GM19328 (cell line): ENCODE data around the gene NAALADL1.
"Not testable (repeated sequence)": the region's sequence is repeated elsewhere in the genome, so short reads cannot be mapped to it uniquely, and the experiment has no call there.

ENCODE experiments used
- ATAC-seq: cut with Tn5 transposase; IDR thresholded peaks from one replicate; pipeline ENCODE4 v1.9.1; 2021; ENCODE audit warnings: mild to moderate bottlenecking, moderate library complexity; ENCODE audit not compliant: unreplicated experiment

The NAALADL1 gene

DNA sequence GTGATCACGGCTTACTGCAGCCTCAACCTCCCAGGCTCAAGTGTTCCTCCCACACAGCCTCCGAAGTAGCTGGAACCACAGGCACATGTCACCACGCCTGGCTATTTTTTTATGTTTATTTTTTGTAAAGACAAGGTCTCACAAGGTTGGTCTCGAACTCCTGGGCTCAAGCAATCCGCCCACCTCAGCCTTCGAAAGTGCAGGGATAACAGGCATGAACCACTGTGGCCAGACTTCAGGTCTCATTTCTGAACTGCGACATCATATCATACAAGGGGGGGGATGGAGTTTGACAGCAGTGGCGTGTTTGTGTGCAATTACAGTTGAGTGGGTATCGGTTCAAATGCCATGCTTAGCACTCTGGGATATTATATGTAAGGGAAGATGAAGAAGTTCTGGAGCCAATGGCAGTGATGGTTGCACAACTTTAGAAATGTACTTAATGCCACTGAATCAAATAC, 6.9 kb downstream of the NAALADL1 start:
- no peak for ATAC-seq

DNA sequence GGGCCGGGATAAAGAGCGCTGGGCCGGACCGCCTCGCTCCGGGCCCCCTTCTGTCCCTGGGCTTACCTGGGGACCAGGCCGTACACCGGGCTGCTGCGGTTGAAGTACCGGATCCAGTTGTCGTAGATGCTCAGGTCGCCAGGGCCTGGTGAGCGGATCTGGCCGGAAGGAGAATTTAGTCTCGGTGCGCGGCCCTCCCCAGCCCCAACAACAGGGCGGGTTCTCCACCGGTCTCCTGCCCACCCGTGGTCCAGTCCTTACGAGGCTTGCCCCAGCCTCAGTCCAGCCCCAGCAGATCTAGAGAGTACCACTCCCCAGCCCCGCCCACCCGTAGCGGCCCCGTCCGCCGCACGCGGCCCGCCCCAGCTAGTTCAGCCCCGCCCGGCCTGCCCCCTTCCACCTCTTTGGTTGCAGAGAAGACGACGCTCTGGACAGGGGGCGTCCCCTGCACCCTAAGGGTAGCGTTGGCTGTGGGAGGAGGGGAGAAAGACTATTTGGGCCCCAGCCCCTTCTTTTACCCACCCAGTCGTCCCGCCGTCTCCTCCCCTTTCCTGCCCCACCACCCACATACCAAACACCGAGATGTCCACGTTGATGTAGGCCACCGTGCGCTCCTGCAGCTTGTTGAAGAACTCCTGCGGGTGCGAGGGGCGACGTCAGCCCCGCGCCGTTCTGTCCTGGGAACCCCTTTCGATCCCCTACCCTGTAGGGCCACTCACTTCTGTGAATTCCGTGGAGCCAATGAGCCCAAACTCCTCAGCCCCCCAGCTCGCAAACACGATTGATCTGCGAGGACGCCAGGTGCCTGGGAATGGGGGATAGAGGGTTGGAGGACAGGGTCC, 10.6 kb downstream of the NAALADL1 start:
- ATAC-seq = no peak

DNA sequence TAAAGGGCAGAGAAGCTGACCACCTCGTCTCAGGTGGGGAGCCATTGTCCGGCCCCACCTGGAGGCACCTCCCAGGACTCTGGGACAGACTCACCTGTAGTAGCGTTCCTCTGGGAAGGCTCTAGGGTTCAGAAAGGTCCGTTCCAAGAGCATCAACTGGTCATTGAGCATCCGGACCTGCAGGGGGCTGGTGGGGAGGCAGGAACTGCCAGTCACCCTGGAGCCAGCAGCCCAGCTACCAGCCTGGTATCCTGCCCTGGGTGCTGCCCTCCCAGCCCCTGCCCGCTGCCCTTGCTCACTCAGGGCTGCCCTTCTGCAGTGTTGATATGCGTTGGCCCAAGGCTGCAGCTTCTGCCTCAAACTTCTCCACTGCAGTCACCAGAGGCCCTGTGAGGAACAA, 12.6 kb downstream of the NAALADL1 start:
- no peak for ATAC-seq

DNA sequence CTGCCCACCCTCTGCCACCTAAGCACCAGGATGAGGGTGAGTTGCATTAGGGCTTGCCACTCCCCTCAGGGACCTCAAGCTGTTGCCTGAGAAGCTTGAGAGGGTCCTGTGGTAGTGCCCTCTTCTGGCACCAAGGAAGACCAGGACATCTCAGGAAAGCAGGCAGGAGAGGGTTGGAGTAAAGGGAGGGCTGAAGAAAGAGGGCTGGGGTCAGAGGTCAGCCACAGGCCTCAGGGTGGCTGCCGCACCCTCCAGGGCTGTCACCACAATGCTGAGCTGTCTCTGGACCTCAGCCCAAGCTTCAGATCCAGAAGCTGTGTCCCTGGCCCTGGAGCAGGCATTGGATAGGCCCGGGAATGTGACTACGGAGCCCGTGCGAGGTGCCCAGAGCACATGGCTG, 13.3 kb downstream of the NAALADL1 start:
- no peak for ATAC-seq

DNA sequence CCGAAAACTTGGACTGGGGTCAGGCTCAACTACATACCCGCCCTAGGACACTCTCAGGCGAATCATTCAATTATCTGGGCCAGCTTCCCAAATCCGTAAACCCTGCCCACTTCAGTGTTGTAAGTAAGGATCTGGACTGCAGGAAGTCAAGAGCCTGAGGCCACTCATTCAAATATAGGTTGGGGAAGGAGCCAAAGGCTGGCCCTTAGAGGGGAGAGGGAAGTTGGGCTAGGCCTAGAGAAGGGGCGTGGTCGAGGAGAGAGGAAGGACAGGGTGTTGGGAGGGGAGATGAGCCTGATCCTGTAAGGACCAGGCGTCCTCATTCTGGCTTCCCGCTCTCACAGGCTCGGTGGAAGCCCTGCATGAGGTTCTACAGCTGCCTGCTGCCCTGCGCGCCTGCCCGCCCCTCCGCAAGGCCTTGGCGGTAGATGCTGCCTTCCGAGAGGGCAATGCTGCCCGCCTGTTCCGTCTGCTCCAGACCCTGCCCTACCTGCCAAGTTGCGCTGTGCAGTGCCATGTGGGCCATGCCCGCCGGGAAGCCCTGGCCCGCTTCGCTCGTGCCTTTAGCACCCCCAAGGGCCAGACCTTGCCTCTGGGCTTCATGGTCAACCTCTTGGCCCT, 14.4 kb downstream of the NAALADL1 start:
- no peak for ATAC-seq

DNA sequence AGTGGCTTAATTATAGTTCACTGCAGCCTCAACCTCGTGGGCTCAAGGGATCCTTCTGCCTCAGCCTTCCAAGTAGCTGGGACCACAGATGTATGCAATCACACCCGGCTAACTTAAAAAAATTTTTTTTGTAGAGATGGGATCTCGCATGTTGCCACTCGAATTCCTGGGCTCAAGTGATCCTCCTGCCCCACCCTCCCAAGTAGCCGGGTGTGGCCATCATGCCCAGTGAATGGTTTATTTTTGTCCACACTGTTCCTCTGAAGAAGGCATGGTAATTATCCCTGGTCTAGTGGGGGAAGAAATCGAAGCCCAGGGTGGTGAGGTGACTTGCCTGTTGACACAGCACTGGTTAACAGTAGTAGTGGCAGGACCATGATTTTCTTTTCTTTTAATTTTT, 15.5 kb downstream of the NAALADL1 start:
- no peak for ATAC-seq

DNA sequence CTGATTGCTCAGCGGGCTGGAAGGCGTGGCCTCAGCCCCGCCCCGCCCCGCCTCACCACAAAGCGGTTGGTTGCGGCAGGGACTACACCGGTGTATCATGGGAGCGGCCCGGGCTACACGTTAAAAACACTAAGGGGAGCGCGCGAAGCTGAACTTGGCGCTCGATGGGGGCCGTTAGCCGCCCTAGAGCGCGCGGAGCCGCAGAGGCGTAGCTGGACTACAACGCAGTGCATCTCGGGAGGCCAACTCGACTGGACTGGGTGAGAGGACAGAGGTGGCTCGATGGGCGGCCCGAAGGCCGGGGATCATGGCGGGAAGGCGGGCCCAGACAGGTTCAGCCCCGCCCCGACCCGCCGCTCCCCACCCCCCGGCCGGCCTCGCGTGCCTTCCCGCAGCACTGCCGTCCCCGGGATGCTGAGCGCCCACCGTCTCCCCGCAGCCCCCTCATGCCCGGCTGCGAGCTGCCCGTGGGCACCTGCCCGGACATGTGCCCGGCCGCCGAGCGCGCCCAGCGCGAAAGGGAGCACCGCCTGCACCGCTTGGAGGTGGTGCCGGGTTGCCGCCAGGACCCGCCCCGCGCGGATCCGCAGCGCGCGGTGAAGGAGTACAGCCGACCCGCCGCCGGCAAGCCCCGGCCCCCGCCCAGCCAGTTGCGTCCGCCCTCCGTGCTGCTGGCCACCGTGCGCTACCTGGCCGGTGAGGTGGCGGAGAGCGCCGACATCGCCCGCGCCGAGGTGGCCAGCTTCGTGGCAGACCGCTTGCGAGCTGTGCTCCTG, 17.3 kb downstream of the NAALADL1 start, which contains the start of gene SAC3D1:
Gene SAC3D1 (plus strand): TSS at position 364 of the 776 bp plus-strand sequence. CDS start 83 bp downstream, at position 447.
- ATAC-seq = peak; percentile 79

DNA sequence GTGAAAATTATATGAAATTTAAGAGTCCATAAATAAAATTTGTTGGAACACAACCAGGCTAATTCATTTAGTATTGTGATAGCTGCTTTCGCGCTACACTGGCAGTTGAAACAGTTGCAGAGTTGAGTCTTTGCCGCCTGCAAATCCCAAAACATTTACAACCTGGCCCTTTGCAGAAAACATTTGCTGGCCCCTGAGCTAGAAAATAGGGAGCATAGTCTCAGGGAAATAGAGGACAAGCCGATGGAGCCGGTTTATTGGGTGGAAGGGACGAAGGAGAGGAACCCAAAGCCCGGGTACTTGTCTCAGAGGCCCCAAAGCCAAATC, 17.9 kb downstream of the NAALADL1 start:
- ATAC-seq = no peak

DNA sequence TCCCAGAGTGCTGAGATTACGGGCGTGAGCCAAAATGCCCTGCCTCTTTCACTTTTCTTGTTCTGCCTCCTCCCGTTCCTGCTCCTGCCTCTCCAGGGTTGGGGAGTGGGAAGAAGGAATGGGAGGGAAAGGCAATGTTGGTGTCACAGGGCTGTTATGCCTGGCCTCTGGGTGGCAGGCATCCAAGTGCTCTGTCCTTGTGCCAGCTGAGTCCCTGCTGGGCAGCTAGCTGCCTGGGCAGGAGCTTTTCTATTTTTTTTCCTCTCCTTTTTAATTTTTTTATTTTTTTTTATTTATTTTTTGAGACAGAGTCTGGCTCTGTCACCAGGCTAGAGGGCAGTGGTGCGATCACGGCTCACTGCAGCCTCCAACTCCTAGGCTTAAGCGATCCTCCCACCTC, 21.4 kb downstream of the NAALADL1 start:
- no peak for ATAC-seq

DNA sequence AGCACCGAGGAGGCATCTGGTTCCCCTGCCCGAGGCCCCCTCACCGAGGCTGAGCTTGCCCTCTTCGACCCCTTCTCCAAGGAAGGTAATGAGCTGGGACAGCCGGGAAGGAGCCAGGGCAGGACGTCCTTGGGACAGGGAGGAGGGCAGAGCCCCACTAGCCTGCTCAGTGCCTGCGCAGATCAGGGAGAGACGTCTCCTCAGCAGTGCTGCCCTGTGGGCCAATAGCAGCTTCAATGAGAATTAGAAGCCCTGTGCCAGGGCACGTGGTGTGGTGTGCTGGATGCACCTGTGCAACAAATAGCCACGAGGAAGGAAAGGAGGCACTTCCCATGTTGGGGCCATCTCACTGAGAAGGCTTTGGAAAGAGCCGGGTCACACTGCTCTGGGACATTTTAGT, 22.8 kb downstream of the NAALADL1 start:
- ATAC-seq = no peak

DNA sequence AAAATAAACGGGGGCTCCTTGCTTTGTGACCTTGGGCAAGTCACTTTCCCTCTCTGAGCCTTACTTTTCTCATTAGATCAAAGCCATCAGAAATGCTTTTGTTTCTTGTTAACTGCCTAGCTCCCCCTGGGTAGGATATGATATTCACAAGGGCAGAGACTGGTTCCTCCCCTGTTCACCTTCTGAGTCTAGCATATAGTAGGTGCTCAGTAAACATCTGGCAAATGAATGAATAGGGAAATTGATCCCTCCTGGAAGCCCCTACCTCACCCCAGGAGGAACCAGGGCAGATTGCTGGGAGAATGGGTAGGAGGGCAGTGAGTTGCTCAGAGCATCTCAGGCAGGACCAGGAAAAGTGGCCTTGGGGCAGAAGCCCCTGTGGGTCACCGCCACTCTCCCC, 23.9 kb downstream of the NAALADL1 start:
- no peak for ATAC-seq

DNA sequence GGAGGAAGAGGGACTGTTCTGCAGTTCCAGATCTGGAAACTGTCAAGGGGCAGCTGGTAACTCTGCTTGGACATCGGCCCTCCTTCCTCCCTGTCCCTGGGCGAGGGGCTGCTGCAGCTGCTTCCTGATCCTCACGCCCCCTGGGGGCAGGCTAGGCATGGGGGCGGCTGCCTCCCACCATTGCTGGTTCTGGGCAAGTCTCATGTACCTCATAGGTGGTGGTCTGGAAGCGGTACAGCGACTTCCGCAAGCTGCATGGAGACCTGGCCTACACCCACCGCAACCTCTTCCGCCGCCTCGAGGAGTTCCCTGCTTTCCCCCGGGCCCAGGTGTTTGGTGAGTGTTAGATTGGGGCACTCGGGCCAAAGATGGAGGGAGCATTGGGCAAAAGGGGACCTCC, 26.1 kb downstream of the NAALADL1 start:
- no peak for ATAC-seq

DNA sequence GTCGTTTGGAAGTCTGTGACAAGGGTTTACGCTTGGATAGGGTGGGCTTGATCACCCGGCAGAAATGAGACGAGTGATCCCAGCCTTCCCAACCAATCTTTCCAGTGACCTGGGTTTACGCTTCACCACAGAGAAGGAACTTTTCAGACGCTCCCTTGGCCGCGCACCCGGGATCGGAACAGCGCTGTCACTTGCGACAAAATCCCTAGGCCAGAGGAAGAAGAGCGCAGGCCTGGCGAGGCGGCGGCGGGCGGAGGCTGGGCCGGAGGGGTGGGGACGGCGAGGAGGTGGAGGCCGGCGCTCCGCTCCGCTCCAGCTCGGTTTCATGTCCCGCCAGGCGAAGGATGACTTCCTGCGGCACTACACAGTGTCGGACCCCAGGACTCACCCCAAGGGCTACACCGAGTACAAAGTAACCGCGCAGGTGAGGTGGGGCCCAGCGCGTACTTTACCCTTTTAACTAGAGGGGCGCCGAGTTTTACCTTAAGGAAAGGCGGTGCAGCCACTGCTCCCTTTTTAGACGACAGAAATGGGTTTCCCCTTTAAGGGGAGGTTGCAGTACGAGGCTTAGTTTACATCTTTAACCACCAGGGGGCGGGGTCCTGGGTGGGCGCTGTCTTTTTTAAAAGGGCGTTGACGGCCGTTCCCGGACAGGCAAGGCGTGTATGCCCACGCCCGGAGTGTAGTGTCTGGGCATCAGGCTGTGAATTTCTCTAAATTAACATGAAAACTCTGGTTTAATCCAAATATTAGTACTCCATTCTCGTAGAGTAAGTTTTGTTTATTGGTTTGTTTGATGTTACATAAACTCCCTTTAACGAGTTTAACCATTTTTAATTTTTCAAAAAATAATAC, 30.9 kb downstream of the NAALADL1 start, which contains the start of gene SNX15:
Gene SNX15 (plus strand): TSS at position 227 of the 855 bp plus-strand sequence. CDS start 99 bp downstream, at position 326.
- peak; percentile 88 for ATAC-seq

DNA sequence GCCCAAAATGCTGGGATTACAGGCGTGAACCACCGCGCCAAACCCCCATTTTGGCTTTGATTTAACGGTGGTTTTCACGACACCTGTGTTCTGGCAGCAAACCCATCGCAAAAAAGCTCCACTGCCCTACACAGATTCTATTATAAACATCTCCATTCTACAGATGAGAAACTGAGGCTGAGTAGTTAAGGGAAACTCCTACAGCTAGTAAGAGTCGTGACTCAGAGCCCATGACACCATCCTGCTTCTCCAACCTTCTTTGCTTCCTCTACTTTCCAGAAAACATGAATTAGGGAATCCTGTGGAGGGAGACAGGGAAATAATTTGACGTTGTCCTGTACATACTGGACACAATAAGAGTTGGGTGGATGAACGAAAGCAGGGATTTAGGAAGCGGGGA, 31.5 kb downstream of the NAALADL1 start:
- ATAC-seq = no peak

DNA sequence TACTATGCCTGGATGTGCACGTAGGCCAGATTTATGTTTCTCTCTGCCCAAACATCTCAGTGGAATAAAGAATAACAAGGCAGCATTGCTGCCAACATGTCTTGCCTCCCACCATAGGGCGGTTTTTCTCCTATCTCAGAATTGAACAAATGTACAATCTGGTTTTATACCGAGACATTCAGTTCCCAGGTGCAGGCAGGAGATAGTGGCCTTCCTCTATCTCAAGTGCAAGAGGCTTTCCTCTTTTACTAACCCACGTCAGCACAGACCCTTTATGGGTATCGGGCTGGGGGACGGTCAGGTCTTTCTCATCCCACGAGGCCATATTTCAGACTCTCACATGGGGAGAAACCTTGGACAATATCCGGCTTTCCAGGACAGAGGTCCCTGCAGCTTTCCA, 34.9 kb downstream of the NAALADL1 start:
- ATAC-seq = not testable (repeated sequence)

DNA sequence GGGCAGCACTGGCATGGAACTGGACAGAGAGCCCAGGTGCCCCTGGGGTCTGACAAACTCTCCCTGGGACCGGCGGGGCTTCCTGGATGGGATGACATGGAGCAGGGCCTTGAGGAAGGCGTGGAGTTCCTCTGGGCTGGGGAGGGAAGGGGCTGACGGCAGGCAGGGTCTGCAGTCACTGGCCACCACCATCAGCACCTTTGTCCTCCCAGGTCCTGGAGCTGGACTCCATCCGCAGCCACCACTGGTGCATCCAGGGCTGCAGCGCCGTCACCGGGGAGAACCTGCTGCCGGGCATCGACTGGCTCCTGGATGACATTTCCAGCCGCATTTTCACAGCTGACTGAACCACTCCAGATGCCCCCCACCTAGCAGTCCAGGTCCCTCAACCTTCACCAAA, 36.8 kb downstream of the NAALADL1 start:
- ATAC-seq = no peak

DNA sequence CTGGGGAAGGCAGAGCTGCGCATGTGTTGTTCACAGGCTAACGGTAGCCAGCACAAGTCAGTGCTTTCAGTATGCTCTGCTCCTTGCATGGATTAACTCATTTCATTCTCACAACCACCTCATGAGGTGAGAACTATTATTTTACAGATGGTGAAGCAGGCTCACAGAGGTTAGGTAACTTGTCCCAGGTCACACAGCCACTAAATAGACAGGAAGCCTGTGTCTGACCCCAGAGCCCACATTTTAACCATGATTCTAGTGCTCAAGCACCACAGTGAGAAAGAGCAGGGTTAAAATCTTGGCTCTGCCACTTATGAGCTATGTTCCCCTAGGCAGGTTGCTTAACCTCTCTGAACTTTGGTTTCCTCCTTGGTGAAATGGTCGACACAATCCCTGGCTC, 37.4 kb downstream of the NAALADL1 start:
- no peak for ATAC-seq

DNA sequence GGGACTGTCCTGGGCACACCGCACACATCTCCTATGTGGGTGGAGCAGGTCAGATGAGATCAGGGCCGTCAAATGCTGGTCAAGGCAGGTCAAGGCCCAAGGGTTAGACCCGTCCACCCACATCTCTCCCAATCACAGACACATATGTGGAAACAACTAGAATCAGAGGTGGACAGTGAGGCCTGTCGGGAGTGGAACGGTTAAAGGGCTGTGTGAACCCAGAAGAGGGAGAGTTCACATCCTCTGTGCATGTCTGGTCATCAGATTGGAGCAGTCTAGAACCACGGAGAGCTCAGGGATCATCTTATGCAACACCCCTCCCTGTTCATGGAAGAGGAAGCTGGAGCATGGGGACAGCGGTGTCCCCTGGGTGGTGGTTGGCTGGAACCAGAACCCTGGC, 38.5 kb downstream of the NAALADL1 start:
- no peak for ATAC-seq

DNA sequence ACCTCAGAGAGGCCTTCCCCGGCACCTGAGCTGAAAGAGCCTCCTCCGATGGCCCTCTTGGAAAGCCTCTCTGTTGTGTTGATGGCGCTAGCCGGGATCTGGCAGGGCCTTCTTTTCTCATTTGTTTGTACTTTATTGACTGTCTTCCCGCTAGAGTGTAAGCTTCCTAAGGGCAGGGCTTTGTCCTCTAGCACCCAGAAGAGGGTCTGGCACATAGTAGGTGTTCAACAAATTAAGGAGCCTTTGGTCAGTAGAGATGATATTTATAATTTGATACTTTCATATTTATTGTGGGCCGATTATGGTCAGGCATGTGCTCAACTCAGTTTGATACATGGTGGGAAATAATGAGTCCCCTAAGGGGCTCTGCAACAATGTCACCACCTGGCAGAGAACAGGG, 40.4 kb downstream of the NAALADL1 start:
- ATAC-seq = no peak

DNA sequence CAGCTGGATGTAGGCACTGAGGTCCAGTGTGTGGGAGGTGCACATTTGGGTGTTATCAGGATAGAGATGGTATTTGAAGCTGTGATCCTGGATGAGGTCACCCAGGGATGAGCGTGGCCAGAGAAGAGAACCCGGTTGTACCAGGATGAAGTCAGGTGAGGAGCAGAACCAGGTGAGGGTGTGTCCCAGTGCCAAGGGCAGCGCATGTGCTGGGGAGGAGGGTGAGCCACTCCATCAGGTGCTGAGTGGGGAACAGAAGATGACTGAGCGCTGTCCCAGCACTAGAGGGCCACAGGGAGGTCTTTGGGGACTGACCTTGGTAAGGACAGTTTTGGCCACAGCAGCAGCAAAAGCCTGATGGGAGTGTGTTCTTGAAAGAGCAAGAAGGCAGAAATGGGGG, 41.6 kb downstream of the NAALADL1 start:
- ATAC-seq = no peak
